GM21717 (cell line): ENCODE measurements around the gene BBOF1.
"Not testable (repeated sequence)": the region's sequence is repeated elsewhere in the genome, so short reads cannot be mapped to it uniquely, and the experiment has no call there.

ENCODE experiments used
- ATAC-seq: cut with Tn5 transposase; IDR thresholded peaks from one replicate; pipeline ENCODE4 v1.9.1; 2021; ENCODE audit warnings: mild to moderate bottlenecking, moderate library complexity; ENCODE audit not compliant: unreplicated experiment

Gene BBOF1

GRCh38 chr14:74018586-74019407 is at the start of gene BBOF1, which contains the start of gene ENTPD5:
BBOF1 (plus strand) TSS chr14:74019349; CDS start chr14:74019479, 130 bp downstream.
ENTPD5 (minus strand) TSS chr14:74019288; CDS start chr14:73988102, 31,186 bp downstream.
- ATAC-seq, result peak; percentile 75

GRCh38 chr14:73973497-73973896 is 45.7 kb upstream of the BBOF1 start:
- no peak for ATAC-seq

- ATAC-seq, result no peak
These were observed 43.0 kb upstream of the BBOF1 start for GRCh38 chr14:73976125-73976524.

GRCh38 chr14:73977896-73978295 is 41.3 kb upstream of the BBOF1 start:
- ATAC-seq, result no peak

- ATAC-seq, result no peak
These were observed 31.1 kb upstream of the BBOF1 start for GRCh38 chr14:73988065-73988464.

- ATAC-seq, result not testable (repeated sequence)
These were observed 30.5 kb upstream of the BBOF1 start for GRCh38 chr14:73988656-73989055.

- no peak for ATAC-seq
These were observed 28.1 kb upstream of the BBOF1 start for GRCh38 chr14:73991092-73991491.

- ATAC-seq, result not testable (repeated sequence)
These were observed 24.2 kb upstream of the BBOF1 start for GRCh38 chr14:73994926-73995325.

- no peak for ATAC-seq
These were observed 23.2 kb upstream of the BBOF1 start for GRCh38 chr14:73995977-73996378.

- ATAC-seq, result no peak
These were observed 22.4 kb upstream of the BBOF1 start for GRCh38 chr14:73996731-73997107.

- ATAC-seq, result no peak
These were observed 21.8 kb upstream of the BBOF1 start for GRCh38 chr14:73997108-73997943.

GRCh38 chr14:73997944-73998447 is 21.2 kb upstream of the BBOF1 start:
- ATAC-seq, result no peak

- ATAC-seq, result no peak
These were observed 20.4 kb upstream of the BBOF1 start for GRCh38 chr14:73998726-73999125.

- ATAC-seq, result not testable (repeated sequence)
These were observed 13.5 kb upstream of the BBOF1 start for GRCh38 chr14:74005664-74006063.

GRCh38 chr14:74008843-74009499 is 10.2 kb upstream of the BBOF1 start:
- no peak for ATAC-seq

- ATAC-seq, result no peak
These were observed 4.8 kb upstream of the BBOF1 start for GRCh38 chr14:74014299-74014698.

- ATAC-seq, result no peak
These were observed 4.0 kb upstream of the BBOF1 start for GRCh38 chr14:74015176-74015575.

GRCh38 chr14:74015963-74016362 is 3.2 kb upstream of the BBOF1 start:
- no peak for ATAC-seq

GRCh38 chr14:74018174-74018585 is 969 bp upstream of the BBOF1 start:
- ATAC-seq, result no peak

GRCh38 chr14:74019408-74020137 is 424 bp downstream of the BBOF1 start:
- no peak for ATAC-seq
